ENCODE measurements around the gene SMAD1. TPM values are rescaled to one million over a fixed set of nuclear protein-coding genes. Genes with fewer than 3 reads are reported as not detected.

Gene SMAD1
- polyA plus RNA-seq, 2 of the 4 experiments (the other 2 are of a cell fraction) = 9.9 to 23.9 TPM

- TF ChIP-seq CBX8 (IDR thresholded peaks at IDR 0.05) = no peak
These were observed 70.0 kb downstream of the SMAD1 start (continued) for GRCh38 chr4:145551660-145552059.

GRCh38 chr4:145552181-145552822 is 70.6 kb downstream of the SMAD1 start:
- ATAC-seq = no peak

GRCh38 chr4:145553375-145553774 is 71.7 kb downstream of the SMAD1 start:
- Histone ChIP-seq H3K4me1 (no peaks in the 10 kb centered on the region), H3K9me3 (no peaks in the 10 kb centered on the region; the same call in 2 of the 3 replicates), H3K4me2 (no peak overlapping the region), H3K4me3 (no peak overlapping the region), H3K27ac (no peak overlapping the region)
- ChIA-PET POLR2A (no interaction called here), CTCF (interaction anchor here (0.9 kb wide), 1 partner anchor 22 kb away, joined by 4 read pairs; no protein-coding TSS in a partner anchor)
- no peak for ATAC-seq
- no peak for TF ChIP-seq FOXS1 (CRISPR knock-in tag; IDR thresholded peaks at IDR 0.05)
- no peak for TF ChIP-seq HEYL (CRISPR knock-in tag; IDR thresholded peaks at IDR 0.05)
- no peak for TF ChIP-seq ELK1 (IDR thresholded peaks at IDR 0.05; ENCODE audit: low read depth, low read length)
- TF ChIP-seq ATOH8 (CRISPR knock-in tag; IDR thresholded peaks at IDR 0.05; ENCODE audit: low read depth) = no peak
- no peak for TF ChIP-seq EP300 (IDR thresholded peaks at IDR 0.05)
- no peak for TF ChIP-seq NPAS2 (CRISPR knock-in tag; IDR thresholded peaks at IDR 0.05; ENCODE audit: borderline replicate concordance)
- TF ChIP-seq RAD21 (conservative IDR thresholded peaks at IDR 0.05 in 1 of 2, IDR thresholded peaks at IDR 0.05 in 1 of 2) = no peak
- TF ChIP-seq ZNF302 (CRISPR knock-in tag; IDR thresholded peaks at IDR 0.05) = no peak
- no peak for TF ChIP-seq KDM5A (IDR thresholded peaks at IDR 0.05)
- no peak for TF ChIP-seq CBX2 (IDR thresholded peaks at IDR 0.05; ENCODE audit: borderline replicate concordance, low read depth)
- TF ChIP-seq USF2 (IDR thresholded peaks at IDR 0.05) = no peak
- no peak for TF ChIP-seq KDM1A (IDR thresholded peaks at IDR 0.05; ENCODE audit: low read depth)
- no peak for TF ChIP-seq FOSB (CRISPR knock-in tag; IDR thresholded peaks at IDR 0.05)
- no peak for DNase-seq (ENCODE audit: low read depth in 1 of 2, low spot score in 1 of 2)
- no peak for FAIRE-seq
- 87% methylated on average over 4 of the region's 4 CpGs for WGBS (ENCODE audit: missing lambda C conversion rate)

More at GRCh38 chr4:145552181-145552822, 70.6 kb downstream of the SMAD1 start:
- 93% methylated on average over 4 of the region's 4 CpGs for WGBS (ENCODE audit: missing lambda C conversion rate)
- TF ChIP-seq CHD2 (IDR thresholded peaks at IDR 0.05; ENCODE audit: low read length, partially characterized antibody) (no peak), EHMT2 (IDR thresholded peaks at IDR 0.05; ENCODE audit: low read depth) (no peak), CBX2 (IDR thresholded peaks at IDR 0.05; ENCODE audit: borderline replicate concordance, low read depth) (no peak), KDM1A (IDR thresholded peaks at IDR 0.05; ENCODE audit: low read depth) (no peak), PHF8 (IDR thresholded peaks at IDR 0.05; ENCODE audit: borderline replicate concordance, low read depth) (no peak), RAD21 (conservative IDR thresholded peaks at IDR 0.05 in 1 of 2, IDR thresholded peaks at IDR 0.05 in 1 of 2) (no peak), HOXA7 (CRISPR knock-in tag; IDR thresholded peaks at IDR 0.05) (no peak), CBX8 (IDR thresholded peaks at IDR 0.05) (no peak), POLR2AphosphoS2 (conservative IDR thresholded peaks at IDR 0.05; ENCODE audit: low read length) (no peak), FOSB (CRISPR knock-in tag; IDR thresholded peaks at IDR 0.05) (no peak), ZFP36 (IDR thresholded peaks at IDR 0.05; ENCODE audit: borderline replicate concordance, partially characterized antibody) (no peak), HMGXB4 (CRISPR knock-in tag; IDR thresholded peaks at IDR 0.05; ENCODE audit: borderline replicate concordance) (no peak), NPAS2 (CRISPR knock-in tag; IDR thresholded peaks at IDR 0.05; ENCODE audit: borderline replicate concordance) (no peak), MAFK (IDR thresholded peaks at IDR 0.05; ENCODE audit: partially characterized antibody) (no peak), USF2 (IDR thresholded peaks at IDR 0.05) (no peak), HOXB5 (CRISPR knock-in tag; IDR thresholded peaks at IDR 0.05) (no peak)
- FAIRE-seq = no peak
- Histone ChIP-seq H3K27ac (no peak overlapping the region), H3K4me2 (no peak overlapping the region), H3K4me1 (no peaks in the 10 kb centered on the region), H3K9me3 (no peaks in the 10 kb centered on the region), H3K4me3 (no peak overlapping the region)
- no peak for DNase-seq (ENCODE audit: low read depth in 1 of 2, low spot score in 1 of 2)
- ChIA-PET CTCF (no interaction called here), POLR2A (no interaction called here)
